Activated CD4-positive, alpha-beta T cell treated with anti-CD3 and anti-CD28 coated beads for 1 hour (primary cell): Measurements from ENCODE around the gene SORCS2.

Experiments
- DNase-seq: peaks from one replicate; pipeline ENCODE4 v3.0.0-alpha.2; 2020

SORCS2 gene

DNA sequence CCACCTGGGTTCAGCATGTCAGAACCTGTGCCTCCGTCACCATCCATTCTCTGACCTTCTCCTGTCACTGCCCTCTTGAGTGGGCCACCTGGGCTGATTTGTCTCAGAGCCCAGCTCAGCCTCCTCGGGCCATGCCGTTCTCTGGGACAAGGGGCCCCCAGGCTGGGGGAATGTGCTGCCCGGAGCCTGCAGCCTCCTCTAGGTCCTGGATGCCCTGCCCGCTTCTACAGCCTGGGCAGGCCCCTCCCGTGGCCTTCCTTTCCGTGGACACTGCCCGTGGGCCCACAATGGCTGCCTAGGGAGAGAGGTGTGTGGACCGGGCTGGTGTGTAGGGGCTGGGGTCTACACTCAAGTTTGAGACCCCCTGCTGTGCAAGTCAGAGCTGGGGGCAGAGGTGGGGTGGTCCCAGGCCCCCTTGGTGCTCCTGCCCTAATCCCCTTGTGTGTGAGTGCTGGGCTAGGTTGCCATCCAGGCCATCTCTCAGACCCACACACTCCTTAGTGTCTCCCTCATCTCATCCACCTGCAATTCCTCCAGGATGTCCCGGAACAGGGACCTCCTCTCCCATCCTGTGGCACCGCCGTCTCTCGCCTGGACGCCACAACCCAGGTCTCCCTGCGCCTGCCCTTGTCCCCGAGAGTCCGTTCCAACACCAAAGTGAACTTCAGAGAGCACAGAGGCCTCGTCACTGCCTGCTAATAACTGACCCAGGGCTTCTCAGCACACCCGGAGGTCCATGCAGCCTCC is 230.0 kb downstream of the SORCS2 start:
- DNase-seq, result no peak

DNA sequence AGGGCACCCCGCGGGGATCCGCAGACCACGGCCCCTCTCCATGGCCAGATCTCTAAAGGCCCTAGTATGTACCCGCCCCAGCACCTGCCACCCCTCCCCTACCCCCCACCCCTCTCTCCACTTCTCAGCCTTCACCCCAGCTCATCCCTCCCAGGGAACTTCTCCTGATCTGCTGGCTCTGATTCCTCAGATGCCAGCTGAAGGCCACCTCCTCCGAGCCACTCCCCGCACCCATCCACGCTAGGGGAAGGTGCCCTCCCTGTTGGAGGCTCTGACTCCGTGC is 230.5 kb downstream of the SORCS2 start:
- peak; percentile 5 for DNase-seq

DNA sequence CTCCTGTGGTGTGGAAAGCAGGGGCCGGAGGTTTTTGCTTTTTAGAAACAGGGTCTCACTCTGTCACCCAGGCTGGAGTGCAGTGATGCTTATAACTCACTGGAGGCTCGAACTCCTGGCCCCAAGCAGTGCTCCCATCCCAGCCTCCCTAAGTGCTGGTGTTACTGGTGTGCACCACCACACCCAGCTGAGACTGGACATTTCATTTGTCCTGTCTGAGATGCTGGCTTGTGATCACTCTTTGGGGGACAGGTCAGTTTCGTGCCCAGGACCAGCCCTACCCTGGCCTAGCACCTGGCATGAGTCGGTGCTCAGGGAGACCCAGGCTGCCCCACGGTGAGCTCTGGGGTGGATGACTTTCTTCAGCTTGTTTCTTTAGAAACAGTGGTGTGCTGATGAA is 231.1 kb downstream of the SORCS2 start:
- DNase-seq, result no peak

DNA sequence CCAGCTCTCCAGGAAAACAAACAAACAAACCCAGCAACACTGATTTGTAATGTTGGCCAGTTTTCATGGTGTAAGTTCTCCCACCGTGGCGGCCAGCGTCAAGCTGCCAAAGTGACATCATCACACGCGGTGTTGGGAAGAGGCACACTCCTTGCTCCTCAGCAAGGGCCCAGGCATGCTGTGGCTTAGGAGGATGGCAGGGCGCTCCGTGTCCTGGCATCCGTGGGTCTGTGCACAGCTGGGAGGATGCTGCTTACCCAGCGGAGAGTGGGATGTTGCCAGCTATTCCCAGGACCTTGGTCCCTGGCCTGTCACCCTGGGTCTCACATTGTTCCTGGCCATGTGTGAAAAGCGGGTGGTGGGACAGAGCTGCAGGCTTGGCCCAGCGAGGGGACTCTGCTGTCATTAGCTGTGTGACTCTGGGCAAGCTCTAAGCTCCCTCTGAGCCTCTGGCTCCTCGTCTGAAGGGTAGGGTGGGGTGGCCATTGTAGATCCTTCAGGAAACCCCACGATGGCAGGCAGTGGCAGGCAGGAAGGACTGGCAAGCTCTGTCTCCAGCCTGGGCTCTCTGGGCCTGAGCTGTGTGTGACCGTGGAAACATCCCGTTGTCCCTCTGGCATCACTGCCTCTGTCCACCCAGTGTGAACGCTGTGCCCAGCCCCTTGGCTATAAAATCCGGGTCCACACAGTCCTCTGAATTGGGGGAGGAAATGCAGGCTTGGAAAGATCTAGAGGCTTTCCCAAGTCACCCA is 231.6 kb downstream of the SORCS2 start:
- DNase-seq, result peak; percentile 5

DNA sequence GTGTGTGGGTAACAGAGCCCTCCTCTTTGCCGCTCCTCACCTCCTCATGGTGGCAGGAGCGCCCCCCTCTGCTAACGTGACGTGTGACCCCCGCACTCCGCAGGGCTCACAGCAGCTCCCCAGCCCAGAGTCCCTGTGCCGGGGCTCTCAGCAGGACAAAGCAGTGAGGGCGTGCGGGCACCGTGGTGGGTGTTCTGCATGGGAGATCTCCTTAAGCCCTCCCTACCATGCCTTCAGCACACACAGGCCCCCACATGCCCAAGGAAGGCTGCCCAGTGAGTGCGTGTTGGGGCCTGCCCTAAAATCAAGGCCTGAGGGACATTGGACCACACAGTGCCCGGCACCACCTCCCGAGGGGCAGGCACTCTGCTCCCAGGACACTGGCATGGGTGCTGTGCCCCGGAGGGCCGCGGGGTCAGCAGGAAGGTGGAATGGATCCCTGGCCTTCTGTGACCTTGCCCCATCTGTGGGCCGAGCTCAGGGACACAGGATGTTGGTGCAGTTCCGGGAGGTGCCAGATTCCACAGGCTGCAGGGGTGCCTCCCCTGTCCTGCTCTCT is 232.3 kb downstream of the SORCS2 start:
- DNase-seq, result peak; percentile 5

DNA sequence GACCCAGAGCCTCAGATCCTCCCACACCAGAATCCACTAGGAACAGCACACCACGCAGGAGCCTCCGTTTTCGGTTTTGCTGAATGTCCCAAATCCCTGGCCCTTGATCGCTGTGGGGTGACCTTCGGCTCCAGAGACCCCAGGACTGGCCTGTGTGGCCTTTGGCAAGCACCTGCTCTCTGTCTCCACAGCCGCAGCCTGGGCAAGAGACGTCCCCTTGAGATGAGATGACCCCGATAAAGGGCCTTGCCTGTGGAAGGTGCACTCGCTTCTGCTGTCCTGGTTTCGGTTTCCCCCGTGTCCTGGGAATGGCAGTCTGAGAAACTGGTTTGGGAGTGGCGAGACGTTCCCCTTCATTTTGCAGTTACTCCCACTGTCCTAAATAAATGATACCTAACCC is 232.8 kb downstream of the SORCS2 start:
- peak; percentile 1 for DNase-seq

DNA sequence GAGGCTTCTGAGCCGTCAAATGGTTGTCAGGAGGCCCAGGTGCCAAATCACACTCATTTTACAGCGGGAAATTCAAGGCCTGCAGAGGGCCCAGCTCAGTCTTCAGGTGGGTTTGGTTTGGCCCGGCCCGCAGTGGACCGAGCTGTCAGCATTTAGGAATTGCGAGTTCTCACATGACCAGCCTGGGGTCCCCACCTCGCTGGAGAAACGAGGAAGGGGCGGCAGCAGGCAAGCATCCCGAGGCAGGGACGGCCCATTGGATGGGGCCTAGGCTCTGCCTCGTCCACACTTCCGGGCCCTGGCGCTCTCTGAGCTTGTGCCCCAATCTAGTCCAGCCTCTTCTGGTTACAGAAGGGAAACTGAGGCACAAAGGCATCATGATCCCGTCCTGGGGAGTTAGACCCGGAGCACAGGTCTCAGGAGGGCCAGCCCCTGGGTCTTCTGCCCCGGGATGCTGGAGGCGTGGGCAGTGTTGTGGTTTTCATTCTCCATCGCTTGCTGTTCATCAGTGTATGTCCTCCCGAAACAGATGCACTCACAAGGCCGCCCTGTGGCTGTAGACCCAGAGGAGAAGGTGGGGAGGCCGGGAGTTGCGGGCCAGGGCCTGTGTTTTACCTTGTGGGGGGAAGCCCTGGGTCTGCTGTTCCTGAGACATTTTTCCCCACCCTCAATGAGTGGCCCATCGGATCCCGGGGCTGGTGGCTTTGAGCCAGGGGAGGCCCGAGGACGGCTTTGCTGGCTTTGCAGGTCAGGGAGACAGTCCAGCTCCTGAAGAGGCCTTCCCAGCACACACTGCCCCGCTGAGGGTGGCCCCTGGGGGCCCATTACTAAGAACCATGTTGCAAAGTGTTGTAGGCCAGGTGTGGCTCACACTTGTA is 233.5 kb downstream of the SORCS2 start:
- DNase-seq, result peak; percentile 3

DNA sequence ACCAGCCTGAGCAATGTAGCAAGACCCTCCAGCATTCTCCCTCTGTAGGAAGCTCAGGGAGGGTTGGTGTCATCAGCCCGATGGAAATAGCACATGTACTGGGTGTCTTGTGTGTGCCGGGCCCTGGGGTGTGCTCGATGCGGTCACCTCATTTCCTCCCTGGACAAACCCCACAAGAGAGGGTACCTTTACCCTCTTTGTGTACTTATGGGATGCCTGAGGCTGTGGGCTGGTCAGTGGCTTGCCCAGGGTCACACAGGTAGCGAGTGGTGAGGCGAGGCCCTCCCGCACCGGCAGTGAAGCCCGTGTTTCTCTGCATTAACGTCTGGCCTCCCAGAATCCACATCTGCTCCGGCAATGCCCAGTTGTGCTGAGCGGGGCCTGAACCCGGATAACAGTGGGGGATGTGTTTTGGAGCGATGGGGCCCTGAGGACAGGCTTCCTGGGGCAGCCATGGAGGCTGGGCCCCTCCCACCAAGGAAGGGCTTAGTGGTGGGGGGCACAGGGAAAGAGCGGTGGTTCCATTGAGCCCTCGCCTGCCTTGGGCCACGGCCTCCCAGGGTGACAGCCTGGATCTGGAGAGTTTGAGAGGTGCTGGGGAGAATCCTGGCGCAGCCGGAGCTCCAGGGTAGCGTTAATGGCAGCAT is 234.3 kb downstream of the SORCS2 start:
- no peak for DNase-seq

DNA sequence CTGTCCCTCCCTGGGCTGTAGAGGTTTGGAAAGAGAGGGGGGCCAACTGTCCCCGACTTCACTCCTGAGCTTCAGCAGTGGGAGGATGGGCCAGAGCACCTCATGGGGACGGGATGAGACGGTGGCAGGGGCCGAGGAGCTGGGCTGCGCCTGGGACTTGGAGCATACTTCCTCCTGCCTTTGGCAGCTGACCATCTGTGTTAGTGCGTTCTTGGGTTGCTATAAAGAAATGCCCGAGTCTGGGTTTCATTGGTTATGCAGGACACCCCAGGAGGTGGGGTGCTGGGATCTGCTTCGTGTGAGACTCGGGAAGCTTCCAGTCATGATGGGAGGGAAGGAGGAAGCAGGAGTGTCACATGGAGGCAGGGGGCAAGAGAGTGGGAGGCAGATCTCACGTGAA is 235.0 kb downstream of the SORCS2 start:
- DNase-seq, result no peak

DNA sequence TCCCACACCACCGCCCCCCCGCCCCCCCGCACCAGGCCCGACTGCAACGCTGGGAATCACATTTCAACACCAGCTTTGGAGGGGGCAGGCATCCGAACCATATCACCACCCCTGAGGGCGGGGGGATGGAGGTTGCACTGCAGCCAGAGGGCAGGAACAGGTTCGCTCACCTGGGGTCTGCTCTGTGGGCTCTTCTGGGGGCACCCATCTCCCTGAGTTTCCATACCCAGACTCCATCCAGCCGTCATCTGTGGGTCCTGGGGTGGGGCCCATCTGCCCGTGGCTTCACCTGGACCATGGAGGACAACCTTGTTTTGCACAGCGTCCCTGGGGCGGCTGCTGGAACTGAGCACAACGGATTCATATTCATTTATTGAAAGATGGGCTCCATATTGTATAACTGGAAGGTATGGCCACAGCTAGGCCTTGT is 235.5 kb downstream of the SORCS2 start:
- no peak for DNase-seq

DNA sequence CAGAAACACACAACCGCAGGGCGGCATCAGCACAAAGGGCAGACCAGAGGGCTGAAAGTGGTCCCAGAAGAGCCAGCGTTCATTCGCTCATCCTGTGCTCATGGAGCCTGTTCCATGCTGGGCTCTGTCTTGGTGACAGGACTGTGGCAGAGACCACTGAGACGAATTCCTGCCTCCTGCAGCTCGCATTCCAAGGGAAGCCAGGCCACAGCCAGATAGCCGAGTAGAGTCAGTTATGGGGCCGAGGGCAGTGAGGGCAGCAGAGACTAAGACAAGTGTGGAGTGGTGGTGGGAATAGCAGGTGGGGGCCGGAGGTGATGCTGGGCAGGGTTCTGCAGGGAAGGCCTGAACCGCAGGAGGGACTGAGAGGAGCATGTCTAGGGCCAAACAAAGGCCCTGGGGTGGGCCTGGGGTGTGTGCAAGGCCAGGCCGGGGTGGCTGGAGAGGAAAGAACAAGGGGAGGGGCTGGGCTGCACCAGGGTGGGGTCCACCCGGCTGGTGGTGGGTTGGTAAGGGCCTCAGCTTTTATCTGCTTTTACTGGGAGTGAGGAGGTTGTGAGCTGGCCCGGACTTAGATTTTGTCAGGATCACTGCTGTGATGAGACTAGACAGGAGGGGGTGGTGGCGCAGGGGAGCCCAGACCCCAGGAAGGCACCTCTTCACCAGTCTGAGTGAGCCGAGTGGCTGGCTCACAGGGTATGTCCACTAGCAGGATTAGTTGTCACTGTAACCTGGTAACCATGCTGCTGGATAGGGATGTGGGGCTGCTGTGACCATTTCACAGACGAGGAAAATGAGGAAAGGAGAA is 236.1 kb downstream of the SORCS2 start:
- DNase-seq, result no peak

DNA sequence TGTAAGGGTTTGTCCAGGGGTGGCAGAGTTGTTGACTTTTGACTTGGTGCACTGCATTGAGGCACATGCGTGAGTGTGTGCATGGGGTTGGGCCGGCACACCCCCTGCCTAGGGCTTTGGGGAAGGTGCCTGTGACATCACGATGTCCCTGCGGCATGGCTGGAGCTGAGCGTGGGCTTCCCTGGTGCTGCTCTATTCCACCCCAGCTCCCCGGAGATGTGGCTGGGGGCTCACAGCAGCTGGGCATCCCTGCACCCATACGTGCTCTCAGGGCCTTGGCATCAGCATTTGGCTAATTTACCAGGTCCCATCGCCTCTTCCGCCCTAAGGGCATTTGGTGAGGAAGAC is 236.7 kb downstream of the SORCS2 start:
- no peak for DNase-seq

DNA sequence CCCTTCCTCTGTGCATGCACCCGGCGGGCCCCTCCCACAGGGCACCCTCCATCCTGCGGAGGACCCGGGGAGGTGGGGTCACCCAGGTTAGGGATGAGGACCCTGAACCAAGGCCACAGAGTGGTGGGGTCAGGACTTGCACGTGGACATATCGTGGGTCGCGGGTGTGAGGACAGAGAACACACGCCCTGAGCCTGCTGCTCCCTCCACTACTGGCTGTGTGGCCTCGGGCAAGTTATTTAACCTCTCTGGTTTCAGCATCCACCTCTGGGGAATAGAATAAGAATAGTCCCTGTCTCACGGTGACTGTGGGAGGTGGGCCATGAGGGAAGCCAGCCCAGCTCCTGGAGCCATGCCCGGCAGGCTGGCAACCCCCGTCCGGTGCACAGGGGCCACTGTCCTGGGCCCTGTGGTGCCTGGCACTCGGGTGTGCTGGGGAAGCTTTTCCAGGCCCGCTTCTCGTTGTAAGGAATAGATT is 237.3 kb downstream of the SORCS2 start:
- DNase-seq, result no peak

DNA sequence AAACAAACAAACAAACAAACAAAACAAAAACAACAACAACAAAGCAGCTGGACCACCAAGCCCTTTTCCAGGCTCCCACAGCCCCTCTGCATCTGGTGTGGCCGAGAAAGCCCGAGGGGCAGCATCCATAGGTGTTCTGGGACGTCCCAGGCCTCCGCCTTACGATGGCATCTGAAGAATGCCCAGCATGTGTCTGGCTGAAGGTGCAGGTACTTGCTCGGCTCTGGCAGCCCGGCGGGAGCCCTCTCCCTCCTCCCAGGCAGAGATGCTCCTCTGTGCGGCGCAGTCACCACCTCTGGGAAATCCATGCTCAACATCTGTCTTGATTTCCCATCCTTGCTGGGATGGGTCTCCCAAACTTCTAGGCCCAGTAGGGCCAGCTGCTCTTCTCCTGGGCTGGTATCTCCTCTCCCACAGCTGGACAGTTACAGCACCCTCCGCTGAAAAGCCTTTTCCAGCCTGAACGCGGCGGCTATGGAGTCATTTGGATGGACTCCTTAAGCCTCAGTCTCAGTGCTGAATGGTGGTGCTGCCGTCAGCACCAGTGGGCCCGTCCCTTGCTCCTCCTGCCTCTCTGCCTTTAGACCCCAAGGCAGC is 238.1 kb downstream of the SORCS2 start:
- DNase-seq, result no peak

DNA sequence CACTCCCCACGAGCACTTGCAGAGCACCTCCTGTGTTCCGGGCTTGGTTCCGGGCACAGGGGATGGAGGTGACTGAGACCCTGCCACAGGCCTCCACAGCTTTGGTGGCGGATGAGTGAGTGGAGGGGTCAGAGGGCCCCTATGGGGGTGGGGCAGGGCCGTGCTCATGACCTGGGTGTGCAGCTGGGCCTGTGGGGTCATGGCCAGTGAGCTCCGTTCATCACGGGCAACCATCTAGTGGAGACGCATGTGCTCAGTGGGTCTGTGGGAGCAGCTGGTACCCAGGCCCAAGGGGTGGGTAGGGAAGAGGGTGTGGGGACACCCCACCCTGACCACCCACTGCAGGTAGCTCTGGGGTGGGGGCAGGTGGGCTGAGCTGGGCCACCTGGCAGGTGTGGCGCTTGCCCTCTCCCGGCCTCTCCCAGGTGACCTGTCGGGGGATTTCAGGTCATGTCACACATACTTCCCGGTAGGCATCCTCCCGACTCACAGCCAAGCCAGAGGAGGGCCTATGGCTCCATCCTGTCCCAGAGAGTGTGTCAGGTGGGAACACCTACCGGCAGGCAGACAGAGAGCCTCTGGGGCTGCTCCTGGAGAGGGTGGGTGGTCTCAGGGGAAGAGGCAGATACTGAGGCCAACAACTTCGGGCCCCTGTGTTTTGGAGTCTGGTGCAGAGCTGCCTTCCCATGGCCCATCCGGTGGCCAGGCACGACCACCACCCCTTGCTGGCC is 238.8 kb downstream of the SORCS2 start:
- DNase-seq, result no peak

DNA sequence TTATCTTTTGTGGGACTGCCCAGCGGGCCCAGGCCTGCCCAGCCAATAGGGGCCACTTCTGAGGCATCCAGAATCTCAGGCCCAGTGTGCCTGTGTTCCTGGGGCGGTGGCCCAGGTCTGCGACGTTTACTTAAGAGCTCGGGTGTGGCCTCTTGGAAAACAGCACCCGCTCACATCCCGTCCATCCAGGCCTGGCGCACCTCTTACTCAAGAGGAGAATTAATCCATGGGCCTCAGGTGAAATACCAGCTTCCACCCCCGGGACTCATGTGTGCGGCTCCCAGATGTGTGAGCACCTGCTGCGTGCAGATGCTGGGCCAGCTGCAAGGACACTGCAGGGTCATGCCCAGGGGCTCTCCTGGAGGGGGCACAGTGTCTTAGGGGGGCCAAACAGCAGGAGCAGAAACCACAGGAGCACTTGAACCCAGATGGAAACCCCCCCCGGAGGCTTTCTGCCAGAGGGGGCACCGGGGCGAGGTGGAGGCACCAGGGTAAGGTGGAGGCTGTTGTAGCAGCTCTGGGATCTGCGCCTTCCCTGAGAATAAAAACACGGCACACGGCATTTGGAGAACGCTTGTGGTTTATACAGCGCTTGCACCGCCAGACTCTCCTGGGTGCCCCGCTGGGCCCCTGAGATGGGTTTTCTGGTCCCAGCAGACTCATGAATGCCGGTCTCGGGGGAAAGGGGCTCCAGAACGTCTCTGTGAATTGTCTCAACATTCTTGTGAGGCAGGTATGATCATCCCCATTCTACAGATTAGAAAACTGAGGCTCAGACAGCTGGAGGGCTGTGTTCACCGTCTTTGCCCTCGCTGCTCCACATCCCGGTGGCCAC is 239.6 kb downstream of the SORCS2 start:
- DNase-seq, result no peak

DNA sequence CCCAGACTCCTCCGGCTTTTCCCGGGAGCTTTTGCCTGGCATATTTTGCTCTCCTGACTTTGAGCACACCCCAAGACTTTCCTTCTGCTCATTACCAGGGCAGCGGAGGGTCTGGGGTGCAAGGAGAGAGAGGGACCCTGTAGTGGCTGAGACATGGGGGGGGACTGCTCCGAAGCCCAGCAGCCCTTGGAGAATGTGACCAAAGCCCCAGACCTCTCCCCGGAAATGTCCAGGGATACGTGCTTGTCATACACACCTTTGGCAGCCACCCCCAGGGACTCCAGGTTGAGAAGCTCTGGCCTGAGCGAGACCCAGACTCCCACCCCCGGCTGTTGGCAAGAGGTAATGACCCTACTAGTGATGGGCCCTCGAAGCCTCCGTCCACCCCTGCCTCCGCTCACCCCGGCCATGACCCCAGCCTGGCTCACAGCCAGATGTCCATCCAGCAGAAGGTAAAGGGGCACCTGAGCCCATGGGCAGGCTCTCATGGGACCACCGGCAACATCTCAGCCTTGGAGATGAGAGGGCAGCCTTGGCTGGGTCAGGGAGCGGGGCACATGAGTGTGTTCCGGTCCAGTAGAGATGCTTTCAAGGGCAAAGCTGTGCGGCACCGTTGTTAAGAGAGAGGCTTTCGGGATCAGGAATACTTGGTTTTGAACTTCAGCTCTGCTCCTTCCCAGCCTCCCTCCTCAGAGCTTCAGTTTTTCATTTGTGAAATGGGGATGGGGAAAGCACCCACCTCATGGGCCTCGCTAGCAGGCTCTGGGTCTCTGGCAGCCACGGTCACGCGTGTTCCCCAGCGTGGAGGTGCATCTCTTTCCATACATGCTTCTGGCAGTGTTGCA is 240.4 kb downstream of the SORCS2 start:
- no peak for DNase-seq

DNA sequence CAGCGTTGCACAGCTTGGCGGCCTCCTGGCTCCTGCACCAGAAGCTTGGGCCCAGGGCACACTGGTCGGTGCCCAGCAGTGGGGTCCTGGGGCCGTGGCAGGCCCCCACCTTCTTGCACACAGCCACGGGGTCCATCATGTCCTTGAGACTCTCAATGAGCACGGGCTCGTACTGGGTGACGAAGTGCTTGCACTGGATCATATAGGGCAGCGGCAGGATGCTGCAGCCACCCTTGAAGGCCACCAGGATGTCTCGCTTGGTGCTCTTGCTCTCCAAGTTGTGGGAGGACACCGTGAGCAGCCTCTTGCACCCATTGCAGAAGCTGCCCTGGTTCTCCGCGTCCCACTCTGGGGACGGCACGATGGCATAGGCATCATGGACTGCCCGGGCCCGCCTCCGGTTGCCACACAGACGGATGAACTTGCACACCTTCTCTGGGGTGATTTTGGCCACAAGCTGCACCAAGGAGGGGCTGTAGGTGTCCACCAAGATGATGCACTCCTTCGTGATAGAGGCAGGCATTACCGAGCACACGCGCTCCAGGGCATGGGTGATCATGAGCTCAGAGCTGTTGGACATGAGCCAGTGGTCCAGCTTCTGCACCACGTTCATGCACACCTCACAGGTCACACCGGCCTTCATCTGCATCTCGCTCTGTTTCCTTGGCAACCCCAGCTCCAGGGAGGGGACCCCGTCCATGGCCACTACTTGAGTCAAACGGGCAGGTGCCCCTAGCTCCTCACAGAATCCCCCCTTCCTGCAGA is 241.2 kb downstream of the SORCS2 start:
- no peak for DNase-seq
